ENCODE measurements around the gene CPLX1. TPM values are rescaled to one million over a fixed set of nuclear protein-coding genes. Genes with fewer than 3 reads are reported as not detected.

CPLX1 gene
- total RNA-seq, 2 experiments from 2014 or later, result 0.21 to 0.25 TPM

DNA sequence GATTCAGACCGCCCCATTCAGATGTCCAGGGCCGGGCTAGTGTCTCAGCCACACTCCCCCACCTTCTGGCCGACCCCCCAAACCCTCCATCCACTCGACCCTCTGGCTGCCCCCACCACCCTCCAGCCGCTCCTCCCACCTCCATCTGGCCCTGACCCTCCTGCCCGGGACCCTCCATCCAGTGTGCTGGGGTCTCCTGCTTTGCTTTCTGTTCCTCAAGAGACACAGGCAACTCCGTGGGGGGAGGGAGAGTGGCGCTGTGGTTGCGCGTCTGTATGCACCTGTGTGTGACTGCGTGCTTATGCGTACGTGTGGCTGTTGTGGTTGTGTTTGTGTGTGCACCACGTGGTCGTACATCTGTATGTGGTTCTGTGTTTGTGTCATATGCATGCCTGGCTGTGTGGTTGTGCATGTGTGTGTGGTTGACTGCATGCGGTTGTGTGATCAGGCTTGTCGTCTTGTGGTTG, 33.3 kb downstream of the CPLX1 start:
- Histone ChIP-seq H3K79me2 (ENCODE audit: insufficient read depth, low read depth, low read length) (no peaks in the 10 kb centered on the region), H3K4me1 (ENCODE audit: insufficient read depth, low read length, poor library complexity, severe bottlenecking) (peaks cover 61% of the 10 kb centered on the region), H3K4me3 (ENCODE audit: low read depth, low read length, poor library complexity, severe bottlenecking) (peak overlapping the region; percentile 54), H3K9me2 (ENCODE audit: insufficient read depth, low read length) (no peaks in the 10 kb centered on the region), H2AFZ (ENCODE audit: low read length) (peak overlapping the region; percentile 13; the same call in 1 of the 2 replicates), H3K9me3 (ENCODE audit: low read length) (no peaks in the 10 kb centered on the region), H3K4me2 (ENCODE audit: low read length) (peak overlapping the region; percentile 66), H3K36me3 (ENCODE audit: insufficient read depth, low read length) (no peaks in the 10 kb centered on the region), H4K20me1 (ENCODE audit: insufficient read depth, low read length) (no peaks in the 10 kb centered on the region), H3K27ac (ENCODE audit: low read depth, low read length, poor library complexity, severe bottlenecking) (peak overlapping the region; percentile 83)
- TF ChIP-seq, protein P1, sequence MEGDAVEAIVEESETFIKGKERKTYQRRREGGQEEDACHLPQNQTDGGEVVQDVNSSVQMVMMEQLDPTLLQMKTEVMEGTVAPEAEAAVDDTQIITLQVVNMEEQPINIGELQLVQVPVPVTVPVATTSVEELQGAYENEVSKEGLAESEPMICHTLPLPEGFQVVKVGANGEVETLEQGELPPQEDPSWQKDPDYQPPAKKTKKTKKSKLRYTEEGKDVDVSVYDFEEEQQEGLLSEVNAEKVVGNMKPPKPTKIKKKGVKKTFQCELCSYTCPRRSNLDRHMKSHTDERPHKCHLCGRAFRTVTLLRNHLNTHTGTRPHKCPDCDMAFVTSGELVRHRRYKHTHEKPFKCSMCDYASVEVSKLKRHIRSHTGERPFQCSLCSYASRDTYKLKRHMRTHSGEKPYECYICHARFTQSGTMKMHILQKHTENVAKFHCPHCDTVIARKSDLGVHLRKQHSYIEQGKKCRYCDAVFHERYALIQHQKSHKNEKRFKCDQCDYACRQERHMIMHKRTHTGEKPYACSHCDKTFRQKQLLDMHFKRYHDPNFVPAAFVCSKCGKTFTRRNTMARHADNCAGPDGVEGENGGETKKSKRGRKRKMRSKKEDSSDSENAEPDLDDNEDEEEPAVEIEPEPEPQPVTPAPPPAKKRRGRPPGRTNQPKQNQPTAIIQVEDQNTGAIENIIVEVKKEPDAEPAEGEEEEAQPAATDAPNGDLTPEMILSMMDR (conservative IDR thresholded peaks at IDR 0.05; ENCODE audit: low read length), result peak; percentile 15; the same call in 1 of the 2 replicates
- TF ChIP-seq EZH2phosphoT487 (IDR thresholded peaks at IDR 0.05; ENCODE audit: borderline replicate concordance, low read depth, low read length), result no peak
- no TSS peak for BruUV-seq (replicated peaks)
- intact Hi-C loops (cut with micrococcal nuclease; ENCODE audit: unreplicated experiment), result no loop called here
- CTCF ChIA-PET (ENCODE audit: unreplicated experiment), result no interaction called here
- POLR2A ChIA-PET, result interaction anchor here (2.9 kb wide), 1 partner anchor 10 kb away, joined by 39 read pairs; no protein-coding TSS in a partner anchor
- peak; percentile 68 for DNase-seq (ENCODE audit: low spot score)

DNA sequence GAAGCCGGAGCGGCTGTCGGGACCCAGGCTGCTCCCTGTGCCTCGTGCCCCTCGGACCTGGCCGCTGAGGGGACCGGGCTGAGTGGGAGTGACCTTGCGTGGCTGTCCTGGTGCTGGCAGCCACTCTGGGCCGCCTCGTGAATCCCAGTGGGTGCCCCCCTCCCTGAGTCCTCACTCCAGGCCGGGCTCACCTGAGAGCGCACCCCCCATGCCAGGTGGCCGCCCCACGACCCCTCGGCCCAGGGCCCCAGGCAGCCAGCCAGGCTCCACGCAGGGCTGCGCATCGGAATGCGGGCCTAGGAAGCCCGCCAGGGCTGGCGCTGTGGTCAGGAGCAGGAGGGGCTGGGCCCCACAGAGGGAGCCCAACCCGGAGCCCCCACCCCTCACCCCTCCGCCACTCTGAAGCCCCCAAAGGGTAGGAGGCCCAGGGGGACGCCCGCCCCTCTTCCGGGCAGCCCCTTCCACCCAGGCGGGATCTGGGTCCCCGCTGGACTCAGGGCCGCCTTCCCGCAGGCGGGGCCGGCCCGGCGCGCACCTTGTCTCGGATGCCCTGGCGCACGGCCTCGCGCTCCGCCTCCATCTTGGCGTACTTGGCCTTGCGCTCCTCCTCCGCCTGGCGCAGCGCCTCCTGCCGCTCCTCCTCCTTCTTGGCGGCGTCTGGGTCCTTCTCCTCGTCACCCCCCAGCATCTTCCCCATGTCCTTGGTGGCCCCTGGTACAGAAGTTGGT, 33.9 kb downstream of the CPLX1 start:
- ChIA-PET POLR2A (no interaction called here), CTCF (ENCODE audit: unreplicated experiment) (no interaction called here)
- H3K4me2 ChIP-seq (ENCODE audit: low read length), result peak overlapping the region; percentile 66; the same call in 1 of the 2 replicates
- TF ChIP-seq, protein P1 (conservative IDR thresholded peaks at IDR 0.05; ENCODE audit: low read length), result 0 out of 2 replicates have a peak, but pooled peaks have one; percentile 22
- no peak for TF ChIP-seq EZH2phosphoT487 (IDR thresholded peaks at IDR 0.05; ENCODE audit: borderline replicate concordance, low read depth, low read length)
- peak overlapping the region; percentile 13; the same call in 1 of the 2 replicates for H2AFZ ChIP-seq (ENCODE audit: low read length)
- intact Hi-C loops (cut with micrococcal nuclease; ENCODE audit: unreplicated experiment), result no loop called here
- H3K9me2 ChIP-seq (ENCODE audit: insufficient read depth, low read length), result no peaks in the 10 kb centered on the region
- no peaks in the 10 kb centered on the region for H4K20me1 ChIP-seq (ENCODE audit: insufficient read depth, low read length)
- H3K9me3 ChIP-seq (ENCODE audit: low read length), result no peaks in the 10 kb centered on the region
- peaks cover 57% of the 10 kb centered on the region for H3K4me1 ChIP-seq (ENCODE audit: insufficient read depth, low read length, poor library complexity, severe bottlenecking)
- H3K4me3 ChIP-seq (ENCODE audit: low read depth, low read length, poor library complexity, severe bottlenecking), result no peak overlapping the region
- H3K36me3 ChIP-seq (ENCODE audit: insufficient read depth, low read length), result no peaks in the 10 kb centered on the region
- H3K79me2 ChIP-seq (ENCODE audit: insufficient read depth, low read depth, low read length), result no peaks in the 10 kb centered on the region
- no peak overlapping the region for H3K27ac ChIP-seq (ENCODE audit: low read depth, low read length, poor library complexity, severe bottlenecking)
- DNase-seq (ENCODE audit: low spot score), result no peak
- BruUV-seq (replicated peaks), result no TSS peak
